Spleen (tissue), 11 donors: ENCODE data around the gene LRRC56. TPM values are rescaled to one million over a fixed set of nuclear protein-coding genes. Genes with fewer than 3 reads are reported as not detected.

Experiments used
- DNase-seq: peaks from one replicate; pipeline ENCODE4 v3.0.0-alpha.2; 2020
- H3K27ac ChIP-seq, 8 donors: fragments of 200-600 bp; sonication (generic) in 7 of 8; 1 replicate in 4 of 8; 2 replicates in 4 of 8; pipeline versions ENCODE4 v1.5.0 to v1.8.0; 2016 to 2021; ENCODE audit warnings: inconsistent platforms in 4 of 8, mild to moderate bottlenecking in 4 of 8, moderate library complexity in 1 of 8
- H3K27me3 ChIP-seq, 7 donors: fragments of 200-600 bp; sonication (generic) in 6 of 7; replicated peaks in 1 of 7; 1 replicate in 4 of 7; 2 replicates in 3 of 7; pipeline versions ENCODE4 v1.5.0 to v1.8.0; 2016 to 2021; ENCODE audit warnings: inconsistent platforms in 3 of 7, mild to moderate bottlenecking in 1 of 7
- H3K36me3 ChIP-seq, 6 donors: fragments of 200-600 bp; sonication (generic) in 5 of 6; 1 replicate in 4 of 6; 2 replicates in 2 of 6; pipeline versions ENCODE4 v1.5.0 to v1.8.0; 2016 to 2021; ENCODE audit warnings: inconsistent platforms in 2 of 6
- H3K4me1 ChIP-seq, 6 donors: fragments of 200-600 bp; sonication (generic) in 5 of 6; 1 replicate in 3 of 6; 2 replicates in 3 of 6; pipeline versions ENCODE4 v1.5.0 to v1.8.0; 2016 to 2021; ENCODE audit warnings: inconsistent platforms in 3 of 6
- H3K4me3 ChIP-seq, 8 donors: fragments of 200-600 bp; sonication (generic) in 7 of 8; 1 replicate in 4 of 8; 2 replicates in 4 of 8; pipeline versions ENCODE4 v1.5.0 to v1.8.0; 2016 to 2021; ENCODE audit warnings: inconsistent platforms in 4 of 8, mild to moderate bottlenecking in 4 of 8, moderate library complexity in 2 of 8
- H3K9me3 ChIP-seq, 8 donors: fragments of 200-600 bp; sonication (generic) in 7 of 8; 1 replicate in 4 of 8; 2 replicates in 4 of 8; pipeline versions ENCODE4 v1.5.0 to v1.8.0; 2016 to 2021; ENCODE audit warnings: inconsistent platforms in 4 of 8
- POLR2A ChIP-seq, 3 donors: fragments of 450-650 bp; IDR thresholded peaks; one replicate each; pipeline ENCODE4 v1.5.1; 2017; ENCODE audit warnings: antibody characterized with exemption in 3 of 3, mild to moderate bottlenecking in 1 of 3
- POLR2AphosphoS5 ChIP-seq, 3 donors: sonication (generic); formaldehyde crosslinking; IDR thresholded peaks; one replicate each; pipeline ENCODE4 v1.5.1; 2017; ENCODE audit warnings: antibody characterized with exemption in 3 of 3
- WGBS, 5 donors: extraction: QIAGEN DNeasy Blood & Tissue Kit in 3 of 5; methylation state at CpG; one replicate each; pipeline versions ENCODE4 v1.1.5 to v1.1.7; 2013 to 2018; 5-methylcytosine and 5-hydroxymethylcytosine counted together
- intact Hi-C: fragments of 100-400 bp; cut with DNase I; formaldehyde crosslinking; loops from one replicate; pipeline ENCODE4 v1.15.0; 2023; ENCODE audit warnings: low total_unique reads
- polyA plus RNA-seq, 3 donors: library from polyadenylated mRNA; stranded (reverse); fragments of 200-250 nt; gene quantifications; one replicate each; pipeline ENCODE4 v1.2.1, GENCODE V29; 2013
- total RNA-seq, 7 donors: library from RNA; depleted of rRNA in 3 of 7; stranded (reverse); fragments of >200 nt in 3 of 7; fragmentation: NEBNext Ultra II Directional in 4 of 7; extraction: Animal tissue kit (Norgen Biotek cat#: 25700) in 4 of 7; gene quantifications; one replicate each; pipeline versions ENCODE4 v1.1.0 to v1.2.1, GENCODE V29; 2016 to 2021
- TF ChIP-seq, protein P1 (sequence below), 11 experiments: fragments of 200-600 bp in 7 of 11; fragments of 450-650 bp in 4 of 11; sonication (generic) in 4 of 11; IDR thresholded peaks in 8 of 11; conservative IDR thresholded peaks in 3 of 11; 1 replicate in 7 of 11; 2 replicates in 4 of 11; pipeline versions ENCODE4 v1.4.0 to v1.8.0; 2016 to 2021; ENCODE audit warnings: antibody characterized with exemption in 11 of 11, inconsistent platforms in 4 of 11, mild to moderate bottlenecking in 1 of 11
- donor health status: healthy with polysubstance abuse.
- donor health status: DM: no; HTN: no; CAD: no; lungs with moderate emphysema.
- donor health status: DM: no; HTN: no; CAD: no.
- donor health status: Bipolar disorder and iron deficiency.
- donor health status: healthy.
- donor health status: DM: no; HTN: no; CAD: no.
- donor health status: DM: yes; HTN: yes; CAD: no.

The LRRC56 gene
- total and polyA plus RNA-seq, 10 donors = 1.0 to 4.6 (median 2.3) TPM

DNA sequence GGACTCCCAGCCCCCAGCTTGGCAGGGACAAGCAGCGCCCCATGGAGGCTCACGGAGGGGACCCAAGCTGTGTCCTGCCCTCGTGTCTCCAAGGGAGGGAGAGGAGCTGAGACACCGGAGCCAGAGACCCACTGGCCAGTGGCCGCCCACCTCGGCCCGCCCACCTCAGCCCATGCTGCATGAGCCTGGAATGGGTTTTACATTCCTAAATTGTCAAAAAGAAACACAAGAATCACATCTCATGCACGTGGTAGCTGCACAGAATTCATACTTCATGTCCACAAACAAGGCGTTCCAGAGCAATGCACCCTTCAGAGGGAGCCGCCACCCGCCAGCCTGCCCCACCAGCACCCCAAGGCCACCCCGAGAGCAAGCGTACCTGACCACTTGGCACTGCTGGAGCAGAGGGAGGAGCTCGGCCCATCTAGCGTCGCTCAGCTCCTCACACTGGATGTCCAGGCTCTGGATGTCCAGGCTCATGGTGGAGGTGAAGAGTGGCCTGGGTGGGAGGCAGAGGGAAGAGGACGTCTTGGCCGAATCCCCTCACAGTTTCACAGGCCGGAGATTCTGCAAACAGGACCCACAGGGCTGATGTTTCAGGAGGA lies 35.5 kb upstream of the LRRC56 start:
- no peak for DNase-seq
- Histone ChIP-seq H3K27me3 (no peaks in the 10 kb centered on the region), H3K4me1 (peaks cover 21 to 55% (median 45%) of the 10 kb centered on the region in 6 donors), H3K36me3 (peaks cover 11 to 55% (median 52%) of the 10 kb centered on the region in 6 donors), H3K27ac (peak overlapping the region in 2 of 8 donors; percentile 86 to 95), H3K9me3 (no peaks in the 10 kb centered on the region), H3K4me3 (no peak overlapping the region)
- intact Hi-C loops = no loop called here
- TF ChIP-seq POLR2A (IDR thresholded peaks at IDR 0.05) (no peak), POLR2AphosphoS5 (IDR thresholded peaks at IDR 0.05) (no peak)
- TF ChIP-seq, protein P1, sequence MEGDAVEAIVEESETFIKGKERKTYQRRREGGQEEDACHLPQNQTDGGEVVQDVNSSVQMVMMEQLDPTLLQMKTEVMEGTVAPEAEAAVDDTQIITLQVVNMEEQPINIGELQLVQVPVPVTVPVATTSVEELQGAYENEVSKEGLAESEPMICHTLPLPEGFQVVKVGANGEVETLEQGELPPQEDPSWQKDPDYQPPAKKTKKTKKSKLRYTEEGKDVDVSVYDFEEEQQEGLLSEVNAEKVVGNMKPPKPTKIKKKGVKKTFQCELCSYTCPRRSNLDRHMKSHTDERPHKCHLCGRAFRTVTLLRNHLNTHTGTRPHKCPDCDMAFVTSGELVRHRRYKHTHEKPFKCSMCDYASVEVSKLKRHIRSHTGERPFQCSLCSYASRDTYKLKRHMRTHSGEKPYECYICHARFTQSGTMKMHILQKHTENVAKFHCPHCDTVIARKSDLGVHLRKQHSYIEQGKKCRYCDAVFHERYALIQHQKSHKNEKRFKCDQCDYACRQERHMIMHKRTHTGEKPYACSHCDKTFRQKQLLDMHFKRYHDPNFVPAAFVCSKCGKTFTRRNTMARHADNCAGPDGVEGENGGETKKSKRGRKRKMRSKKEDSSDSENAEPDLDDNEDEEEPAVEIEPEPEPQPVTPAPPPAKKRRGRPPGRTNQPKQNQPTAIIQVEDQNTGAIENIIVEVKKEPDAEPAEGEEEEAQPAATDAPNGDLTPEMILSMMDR (IDR thresholded peaks at IDR 0.05 in 8 of 11, conservative IDR thresholded peaks at IDR 0.05 in 3 of 11) = no peak
- WGBS, 5 donors = 78 to 92% (median 86%) methylated on average over 16 to 19 of the region's 19 CpGs

DNA sequence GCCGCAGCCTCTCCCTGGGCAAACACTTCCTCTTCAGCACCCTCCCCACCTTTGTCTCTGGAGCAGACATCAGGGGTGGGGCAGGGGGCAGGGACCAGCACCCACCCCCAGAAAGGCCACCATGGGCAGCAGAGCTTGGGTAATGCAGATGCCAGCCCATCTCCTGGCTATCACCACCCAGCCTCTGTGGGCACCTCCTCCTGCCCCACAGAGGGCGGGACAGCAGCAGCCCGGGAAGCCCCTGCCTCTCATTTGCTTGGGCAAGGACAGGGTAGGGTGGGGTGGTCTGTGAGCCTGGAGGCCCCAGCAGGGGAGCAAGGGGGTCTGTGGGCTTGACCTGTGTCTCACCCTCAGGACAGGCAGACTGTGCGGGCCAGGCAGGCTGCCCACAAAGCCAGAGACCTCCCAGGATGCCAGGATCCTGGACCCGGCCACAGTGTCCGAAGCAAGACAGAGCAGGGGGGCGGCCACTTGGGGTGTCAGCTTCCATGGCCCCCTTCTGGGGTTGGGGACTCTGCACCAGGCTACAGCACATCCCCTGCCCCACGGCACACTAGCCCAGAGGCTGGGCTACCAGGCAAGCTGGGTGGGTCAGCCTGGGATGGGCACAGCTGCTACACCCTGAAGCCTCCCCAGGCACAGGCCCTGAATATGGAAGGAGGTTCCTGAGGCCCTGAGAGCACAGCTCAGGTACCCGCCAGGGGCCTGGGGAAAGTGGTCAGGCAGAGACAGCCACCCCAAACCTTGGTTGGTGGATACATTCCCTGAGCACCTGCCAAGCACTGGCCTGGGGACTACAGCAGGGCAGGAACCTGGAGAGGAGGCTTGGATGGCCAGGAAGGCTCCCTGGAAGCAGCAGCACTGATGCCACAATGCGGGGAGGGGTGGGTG lies 34.8 kb upstream of the LRRC56 start:
- intact Hi-C loops = no loop called here
- DNase-seq = no peak
- Histone ChIP-seq H3K36me3 (peaks cover 11 to 48% (median 44%) of the 10 kb centered on the region in 6 donors), H3K27ac (peak overlapping the region in 6 of 8 donors; percentile 79 to 100 (median 85)), H3K27me3 (no peaks in the 10 kb centered on the region), H3K9me3 (no peaks in the 10 kb centered on the region), H3K4me1 (peaks cover 21 to 58% (median 47%) of the 10 kb centered on the region in 6 donors), H3K4me3 (peak overlapping the region in 2 of 8 donors; percentile 46 to 79)
- TF ChIP-seq POLR2A (IDR thresholded peaks at IDR 0.05) (no peak), POLR2AphosphoS5 (IDR thresholded peaks at IDR 0.05) (no peak)
- TF ChIP-seq, protein P1 (IDR thresholded peaks at IDR 0.05 in 8 of 11, conservative IDR thresholded peaks at IDR 0.05 in 3 of 11) = no peak
- WGBS, 5 donors = 53 to 94% (median 68%) methylated on average over 6 to 10 of the region's 10 CpGs

DNA sequence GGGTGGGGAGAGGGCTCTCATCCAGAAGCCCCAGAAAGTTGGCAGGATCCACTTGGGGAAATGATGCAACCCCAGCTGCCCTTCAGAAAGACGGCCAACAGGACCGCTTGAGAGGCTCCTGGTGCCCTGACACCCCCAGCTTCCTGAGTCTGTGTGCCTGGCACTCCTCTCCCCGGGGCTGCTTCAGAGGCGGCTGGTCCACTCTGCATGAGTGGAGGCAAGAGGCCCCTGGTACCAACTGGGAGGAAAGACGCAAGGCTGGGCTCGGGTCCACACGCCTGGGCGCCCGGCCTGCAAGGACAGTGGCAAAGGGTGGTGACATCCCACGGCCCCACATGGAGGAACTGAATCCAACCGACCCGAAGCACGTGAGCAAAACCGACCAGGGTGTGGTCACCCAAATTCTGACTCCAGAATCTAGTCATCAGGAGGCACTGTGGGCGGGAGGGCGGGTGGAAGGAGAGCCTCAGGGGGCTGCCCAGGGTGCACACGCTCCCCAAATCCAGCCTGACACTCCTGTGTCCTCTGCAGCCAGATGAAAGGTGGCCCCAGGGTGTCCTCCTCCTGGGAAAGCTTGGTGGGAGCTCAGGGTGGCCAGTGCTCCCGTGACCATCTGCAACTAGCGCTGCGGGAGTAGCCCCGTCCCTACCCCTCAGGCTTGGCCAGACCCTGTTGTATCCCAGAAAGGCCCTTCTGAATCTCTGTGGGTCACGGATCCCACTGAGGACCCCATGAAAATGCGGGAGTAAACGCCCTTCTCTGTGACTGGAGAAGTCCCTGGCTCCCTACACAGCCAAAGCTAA lies 33.9 kb upstream of the LRRC56 start:
- intact Hi-C loops = no loop called here
- WGBS, 5 donors = 29 to 64% (median 59%) methylated on average over 15 to 24 of the region's 24 CpGs
- Histone ChIP-seq H3K36me3 (peaks cover 11 to 39% (median 36%) of the 10 kb centered on the region in 6 donors), H3K27me3 (no peaks in the 10 kb centered on the region), H3K4me3 (peak overlapping the region; percentile 19 to 85 (median 45)), H3K9me3 (no peaks in the 10 kb centered on the region), H3K4me1 (peaks cover 25 to 66% (median 55%) of the 10 kb centered on the region in 6 donors), H3K27ac (peak overlapping the region in 7 of 8 donors; percentile 44 to 100 (median 84))
- peak; percentile 27 to 71 (median 53) for TF ChIP-seq POLR2AphosphoS5 (IDR thresholded peaks at IDR 0.05)
- TF ChIP-seq POLR2A (IDR thresholded peaks at IDR 0.05) = no peak
- DNase-seq = peak; percentile 86
